ENCODE data around the gene PTPRN2.
"Not testable (repeated sequence)": the region's sequence is repeated elsewhere in the genome, so short reads cannot be mapped to it uniquely, and the experiment has no call there.

The PTPRN2 gene

DNA sequence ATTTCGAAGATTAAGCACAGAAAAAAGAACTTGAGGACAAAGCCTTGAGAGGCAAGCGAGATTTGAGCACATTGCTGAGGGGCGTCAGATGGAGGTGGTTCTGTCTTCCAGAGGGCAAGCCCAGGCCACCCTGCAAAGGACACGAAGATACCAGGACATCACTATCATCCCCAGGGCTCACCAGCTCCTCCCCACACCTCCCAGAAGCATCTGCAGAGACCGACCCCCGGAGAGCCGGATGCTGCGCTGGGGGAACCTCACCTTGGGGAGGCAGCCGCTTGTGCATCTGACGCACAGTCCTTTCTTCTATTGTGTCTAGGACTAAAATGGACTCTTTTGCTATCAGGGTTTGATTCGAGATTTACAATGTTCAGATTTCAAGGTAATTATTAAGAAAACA lies 991.2 kb downstream of the PTPRN2 start:
- no peak overlapping the region for H3K4me3 ChIP-seq (ENCODE audit: low read depth in 1 of 2, low read length in 2 of 2)
- no peaks in the 10 kb centered on the region for H3K9me3 ChIP-seq (ENCODE audit: low read length)
- no peak overlapping the region for H3K9ac ChIP-seq (ENCODE audit: low read length)
- no peaks in the 10 kb centered on the region for H3K27me3 ChIP-seq (ENCODE audit: control insufficient read depth in 1 of 2, insufficient read depth in 2 of 2, low read length in 2 of 2)
- no peak overlapping the region for H3K27ac ChIP-seq (ENCODE audit: low read depth, low read length)
- no peaks in the 10 kb centered on the region for H3K4me1 ChIP-seq (ENCODE audit: insufficient read depth, low read length)
- no peaks in the 10 kb centered on the region for H3K36me3 ChIP-seq (ENCODE audit: insufficient read depth, low read length)

GRCh38 chr7:157596026-157596425 lies 991.6 kb downstream of the PTPRN2 start:
- Histone ChIP-seq H3K36me3 (ENCODE audit: insufficient read depth, low read length) (no peaks in the 10 kb centered on the region), H3K9me3 (ENCODE audit: low read length) (no peaks in the 10 kb centered on the region), H3K9ac (ENCODE audit: low read length) (no peak overlapping the region), H3K27me3 (ENCODE audit: control insufficient read depth in 1 of 2, insufficient read depth in 2 of 2, low read length in 2 of 2) (no peaks in the 10 kb centered on the region), H3K4me3 (ENCODE audit: low read depth in 1 of 2, low read length in 2 of 2) (no peak overlapping the region), H3K4me1 (ENCODE audit: insufficient read depth, low read length) (no peaks in the 10 kb centered on the region), H3K27ac (ENCODE audit: low read depth, low read length) (no peak overlapping the region)

DNA sequence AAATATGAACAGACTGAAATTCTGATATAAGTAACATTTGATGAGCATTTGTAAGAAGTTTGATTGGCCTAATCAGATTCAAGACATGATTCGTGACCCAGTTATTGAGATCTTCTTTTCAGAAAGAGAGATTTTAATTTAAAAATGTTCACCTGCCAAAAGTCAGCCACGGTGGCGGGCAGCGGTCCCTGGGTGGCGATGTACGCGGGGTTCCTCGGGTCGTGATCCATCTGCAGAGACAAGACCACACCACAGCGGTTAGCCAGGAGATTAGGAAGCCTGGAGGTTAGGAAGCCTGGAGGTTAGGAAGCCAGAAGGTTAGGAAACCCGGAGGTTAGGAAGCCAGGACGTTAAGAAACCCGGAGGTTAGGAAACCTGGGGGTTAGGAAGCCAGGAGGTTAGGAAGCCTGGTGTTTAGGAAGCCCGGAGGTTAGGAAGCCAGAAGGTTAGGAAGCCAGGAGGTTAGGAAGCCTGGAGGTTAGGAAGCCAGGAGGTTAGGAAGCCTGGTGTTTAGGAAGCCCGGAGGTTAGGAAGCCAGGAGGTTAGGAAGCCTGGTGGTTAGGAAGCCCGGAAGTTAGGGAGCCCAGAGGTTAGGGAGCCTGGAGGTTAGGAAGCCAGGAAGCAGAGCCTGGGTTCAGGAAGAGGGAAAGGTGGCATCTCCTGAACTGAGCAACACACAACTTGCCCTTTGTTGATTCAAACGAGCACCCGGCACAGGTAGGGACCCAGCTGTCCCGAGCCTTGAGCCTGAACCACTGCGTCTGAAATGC lies 992.4 kb downstream of the PTPRN2 start:
- Histone ChIP-seq H3K9me3 (ENCODE audit: low read length) (no peaks in the 10 kb centered on the region), H3K4me3 (ENCODE audit: low read depth in 1 of 2, low read length in 2 of 2) (no peak overlapping the region), H3K9ac (ENCODE audit: low read length) (no peak overlapping the region), H3K36me3 (ENCODE audit: insufficient read depth, low read length) (no peaks in the 10 kb centered on the region), H3K27me3 (ENCODE audit: control insufficient read depth in 1 of 2, insufficient read depth in 2 of 2, low read length in 2 of 2) (no peaks in the 10 kb centered on the region), H3K27ac (ENCODE audit: low read depth, low read length) (no peak overlapping the region), H3K4me1 (ENCODE audit: insufficient read depth, low read length) (no peaks in the 10 kb centered on the region)

DNA sequence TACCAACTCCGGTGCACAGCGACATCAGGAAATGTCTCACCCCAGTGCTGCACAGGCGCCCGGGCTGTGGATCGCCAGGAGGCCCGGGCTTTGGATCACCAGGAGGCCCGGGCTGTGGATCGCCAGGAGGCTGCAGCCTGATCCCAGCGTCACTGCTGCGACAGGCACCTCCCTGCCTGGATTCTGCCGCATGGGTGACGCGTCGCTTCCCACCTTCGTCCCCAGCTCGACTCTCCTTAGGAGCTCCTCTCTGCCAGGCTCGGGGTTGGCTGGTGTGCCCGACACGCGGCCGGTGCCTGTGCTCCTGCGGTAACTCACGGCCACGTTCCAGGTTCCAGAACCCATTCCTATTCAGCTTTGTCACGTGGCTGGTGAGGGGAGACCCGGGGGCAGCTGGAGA lies 993.3 kb downstream of the PTPRN2 start:
- Histone ChIP-seq H3K9me3 (ENCODE audit: low read length) (no peaks in the 10 kb centered on the region), H3K36me3 (ENCODE audit: insufficient read depth, low read length) (no peaks in the 10 kb centered on the region), H3K4me3 (ENCODE audit: low read depth in 1 of 2, low read length in 2 of 2) (no peak overlapping the region), H3K9ac (ENCODE audit: low read length) (no peak overlapping the region), H3K4me1 (ENCODE audit: insufficient read depth, low read length) (no peaks in the 10 kb centered on the region), H3K27me3 (ENCODE audit: control insufficient read depth in 1 of 2, insufficient read depth in 2 of 2, low read length in 2 of 2) (no peaks in the 10 kb centered on the region), H3K27ac (ENCODE audit: low read depth, low read length) (no peak overlapping the region)

DNA sequence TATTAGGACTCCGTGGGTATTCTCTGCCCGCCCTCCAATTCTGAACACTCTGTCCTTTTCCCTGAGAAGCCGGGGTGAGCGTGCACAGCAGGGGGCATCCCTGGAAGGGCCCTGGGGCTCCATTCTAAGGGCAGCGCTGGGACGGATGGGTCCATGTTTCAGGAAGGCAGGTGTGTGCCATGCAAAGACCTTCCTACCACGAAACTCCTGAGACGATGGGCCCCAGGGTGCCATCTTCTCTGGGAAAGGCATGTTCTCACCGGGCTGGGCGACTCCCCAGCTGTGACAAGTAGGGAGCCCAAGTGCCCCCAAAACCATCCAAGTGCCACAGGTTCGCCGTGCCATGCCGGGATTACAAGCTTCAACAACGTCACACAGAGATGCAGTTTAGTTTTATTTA lies 994.1 kb downstream of the PTPRN2 start:
- no peaks in the 10 kb centered on the region for H3K27me3 ChIP-seq (ENCODE audit: control insufficient read depth in 1 of 2, insufficient read depth in 2 of 2, low read length in 2 of 2)
- no peaks in the 10 kb centered on the region for H3K36me3 ChIP-seq (ENCODE audit: insufficient read depth, low read length)
- no peak overlapping the region for H3K27ac ChIP-seq (ENCODE audit: low read depth, low read length)
- H3K9ac ChIP-seq (ENCODE audit: low read length), result no peak overlapping the region
- no peaks in the 10 kb centered on the region for H3K4me1 ChIP-seq (ENCODE audit: insufficient read depth, low read length)
- H3K9me3 ChIP-seq (ENCODE audit: low read length), result no peaks in the 10 kb centered on the region
- no peak overlapping the region for H3K4me3 ChIP-seq (ENCODE audit: low read depth in 1 of 2, low read length in 2 of 2)

- H3K4me1 ChIP-seq (ENCODE audit: insufficient read depth, low read length); H3K27ac ChIP-seq (ENCODE audit: low read depth, low read length); H3K9me3 ChIP-seq (ENCODE audit: low read length); H3K9ac ChIP-seq (ENCODE audit: low read length); H3K27me3 ChIP-seq (ENCODE audit: control insufficient read depth in 1 of 2, insufficient read depth in 2 of 2, low read length in 2 of 2); H3K4me3 ChIP-seq (ENCODE audit: low read depth in 1 of 2, low read length in 2 of 2); H3K36me3 ChIP-seq (ENCODE audit: insufficient read depth, low read length): not testable (repeated sequence)
These were observed 994.8 kb downstream of the PTPRN2 start for GRCh38 chr7:157592636-157593320.

GRCh38 chr7:157590526-157590925 lies 997.1 kb downstream of the PTPRN2 start:
- Histone ChIP-seq H3K27me3 (ENCODE audit: control insufficient read depth in 1 of 2, insufficient read depth in 2 of 2, low read length in 2 of 2) (no peaks in the 10 kb centered on the region), H3K4me1 (ENCODE audit: insufficient read depth, low read length) (no peaks in the 10 kb centered on the region), H3K9me3 (ENCODE audit: low read length) (no peaks in the 10 kb centered on the region), H3K9ac (ENCODE audit: low read length) (no peak overlapping the region), H3K36me3 (ENCODE audit: insufficient read depth, low read length) (no peaks in the 10 kb centered on the region), H3K27ac (ENCODE audit: low read depth, low read length) (no peak overlapping the region), H3K4me3 (ENCODE audit: low read depth in 1 of 2, low read length in 2 of 2) (no peak overlapping the region)

DNA sequence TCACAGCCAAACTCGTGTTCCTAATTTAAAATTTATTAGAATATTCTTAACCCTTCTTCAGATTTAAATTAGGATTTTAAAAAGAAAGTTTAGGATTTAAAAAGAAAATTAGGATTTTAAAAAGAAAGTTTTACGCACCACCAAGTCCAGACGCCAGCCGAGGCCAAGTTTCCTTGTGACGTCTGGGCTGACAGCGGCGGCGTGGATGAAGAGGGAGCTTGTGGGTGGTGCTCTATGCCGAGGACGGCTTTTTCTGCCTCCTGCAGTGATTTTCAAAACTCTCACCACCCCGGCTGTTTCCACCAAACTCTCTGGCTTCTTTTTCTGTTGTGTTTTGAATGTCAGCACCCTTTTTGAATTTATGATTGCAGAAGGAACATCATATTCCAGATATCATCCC lies 997.9 kb downstream of the PTPRN2 start:
- Histone ChIP-seq H3K9me3 (ENCODE audit: low read length) (no peaks in the 10 kb centered on the region), H3K27me3 (ENCODE audit: control insufficient read depth in 1 of 2, insufficient read depth in 2 of 2, low read length in 2 of 2) (no peaks in the 10 kb centered on the region), H3K36me3 (ENCODE audit: insufficient read depth, low read length) (no peaks in the 10 kb centered on the region), H3K9ac (ENCODE audit: low read length) (no peak overlapping the region), H3K27ac (ENCODE audit: low read depth, low read length) (no peak overlapping the region), H3K4me1 (ENCODE audit: insufficient read depth, low read length) (no peaks in the 10 kb centered on the region), H3K4me3 (ENCODE audit: low read depth in 1 of 2, low read length in 2 of 2) (no peak overlapping the region)

- Histone ChIP-seq H3K27me3 (ENCODE audit: control insufficient read depth in 1 of 2, insufficient read depth in 2 of 2, low read length in 2 of 2) (no peaks in the 10 kb centered on the region), H3K36me3 (ENCODE audit: insufficient read depth, low read length) (no peaks in the 10 kb centered on the region), H3K27ac (ENCODE audit: low read depth, low read length) (no peak overlapping the region), H3K9me3 (ENCODE audit: low read length) (no peaks in the 10 kb centered on the region), H3K4me1 (ENCODE audit: insufficient read depth, low read length) (no peaks in the 10 kb centered on the region), H3K9ac (ENCODE audit: low read length) (no peak overlapping the region), H3K4me3 (ENCODE audit: low read depth in 1 of 2, low read length in 2 of 2) (no peak overlapping the region)
These were observed 999.6 kb downstream of the PTPRN2 start for GRCh38 chr7:157587805-157588560.

GRCh38 chr7:157587051-157587804 lies 1000.4 kb downstream of the PTPRN2 start:
- no peak overlapping the region for H3K9ac ChIP-seq (ENCODE audit: low read length)
- H3K9me3 ChIP-seq (ENCODE audit: low read length), result no peaks in the 10 kb centered on the region
- H3K4me1 ChIP-seq (ENCODE audit: insufficient read depth, low read length), result no peaks in the 10 kb centered on the region
- H3K4me3 ChIP-seq (ENCODE audit: low read depth in 1 of 2, low read length in 2 of 2), result no peak overlapping the region
- H3K36me3 ChIP-seq (ENCODE audit: insufficient read depth, low read length), result no peaks in the 10 kb centered on the region
- H3K27ac ChIP-seq (ENCODE audit: low read depth, low read length), result no peak overlapping the region
- H3K27me3 ChIP-seq (ENCODE audit: control insufficient read depth in 1 of 2, insufficient read depth in 2 of 2, low read length in 2 of 2), result no peaks in the 10 kb centered on the region

DNA sequence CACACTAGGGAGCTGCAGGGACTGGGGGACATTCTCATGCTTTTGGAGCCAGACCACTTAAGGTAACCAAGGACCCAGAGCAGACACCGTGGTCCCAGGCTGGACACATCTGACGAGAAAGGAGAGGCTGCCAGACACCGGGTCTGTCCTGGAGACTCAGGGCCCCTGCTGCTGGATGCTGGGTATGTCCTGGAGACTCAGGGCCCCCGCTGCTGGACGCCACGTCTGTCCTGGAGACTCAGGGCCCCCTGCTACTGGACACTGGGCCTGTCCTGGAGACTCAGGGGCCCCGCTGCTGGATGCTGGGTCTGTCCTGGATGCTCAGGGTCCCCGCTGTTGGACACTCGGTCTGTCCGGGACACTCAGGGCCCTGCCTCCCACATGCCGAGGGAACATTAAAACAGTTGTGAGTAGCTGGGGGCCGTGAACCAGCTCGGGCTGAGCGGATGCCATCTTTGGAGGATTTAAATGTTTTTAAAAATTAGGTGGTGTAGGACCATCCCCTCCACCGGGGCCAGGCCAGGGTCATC lies 1001.1 kb downstream of the PTPRN2 start:
- Histone ChIP-seq H3K4me3 (ENCODE audit: low read depth in 1 of 2, low read length in 2 of 2) (no peak overlapping the region), H3K27ac (ENCODE audit: low read depth, low read length) (no peak overlapping the region), H3K36me3 (ENCODE audit: insufficient read depth, low read length) (no peaks in the 10 kb centered on the region), H3K9me3 (ENCODE audit: low read length) (no peaks in the 10 kb centered on the region), H3K27me3 (ENCODE audit: control insufficient read depth in 1 of 2, insufficient read depth in 2 of 2, low read length in 2 of 2) (no peaks in the 10 kb centered on the region), H3K9ac (ENCODE audit: low read length) (no peak overlapping the region), H3K4me1 (ENCODE audit: insufficient read depth, low read length) (no peaks in the 10 kb centered on the region)

Measured in muscle layer of colon (tissue), 2 donors.